ENCODE data around the gene CASK.

Gene CASK

DNA sequence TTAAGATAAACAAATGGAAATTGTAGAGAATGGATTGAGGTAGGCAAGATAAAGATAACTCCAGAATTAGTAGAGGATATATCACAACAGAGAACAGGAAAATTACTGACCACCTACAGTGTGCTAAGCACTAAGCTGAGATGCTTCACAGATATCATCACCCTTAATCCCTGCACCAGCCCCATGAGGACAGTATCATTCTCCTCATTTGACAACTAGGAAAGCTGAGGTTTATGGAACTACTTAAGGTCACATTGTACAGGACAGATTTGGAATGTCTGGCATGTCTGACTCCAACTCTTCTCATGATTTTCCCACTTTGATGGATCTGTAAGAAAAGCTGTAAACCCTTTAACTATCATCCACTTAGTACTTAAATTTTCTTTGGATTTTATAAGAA is 95.5 kb downstream of the CASK start:
- DNase-seq (ENCODE audit: low read depth): no peak

DNA sequence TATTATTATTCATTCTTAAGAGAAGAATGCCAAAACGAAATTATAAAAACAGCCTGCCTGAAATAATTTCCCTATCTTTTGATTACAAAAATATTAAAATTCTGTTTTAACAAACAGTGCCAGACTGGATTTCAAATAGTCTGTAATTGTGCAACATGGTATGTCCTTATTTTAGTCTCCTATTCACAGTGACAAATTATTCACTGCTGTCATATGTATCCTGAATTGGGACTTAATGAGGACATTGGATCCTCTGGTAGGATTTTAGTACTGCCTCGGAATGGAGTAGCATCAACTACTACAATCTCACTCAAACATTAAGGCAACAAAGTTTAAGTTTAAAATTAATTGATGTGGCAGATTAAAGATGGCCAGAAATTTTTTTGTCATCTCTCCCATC is 97.6 kb downstream of the CASK start:
- no peak for DNase-seq (ENCODE audit: low read depth)

DNA sequence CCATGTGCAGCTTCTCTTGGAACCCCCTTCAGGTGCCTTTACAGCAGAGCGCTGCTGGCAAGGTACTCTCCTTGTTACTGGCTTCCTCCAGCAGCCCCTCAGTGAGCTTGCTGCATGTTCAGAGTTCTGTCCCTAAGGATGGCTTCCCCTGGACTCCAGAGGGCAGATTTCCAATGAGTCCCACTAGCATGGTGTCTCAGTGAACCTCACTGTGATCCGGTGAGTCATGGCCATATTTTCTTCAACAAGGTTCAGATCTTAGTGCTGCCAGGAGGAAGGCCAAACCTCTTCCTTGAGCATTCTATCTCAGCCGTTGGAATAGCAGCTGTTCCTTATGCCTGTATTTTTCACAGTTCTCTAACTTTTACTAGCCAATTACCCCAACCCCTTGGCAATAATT is 98.8 kb downstream of the CASK start:
- no peak for DNase-seq (ENCODE audit: low read depth)

DNA sequence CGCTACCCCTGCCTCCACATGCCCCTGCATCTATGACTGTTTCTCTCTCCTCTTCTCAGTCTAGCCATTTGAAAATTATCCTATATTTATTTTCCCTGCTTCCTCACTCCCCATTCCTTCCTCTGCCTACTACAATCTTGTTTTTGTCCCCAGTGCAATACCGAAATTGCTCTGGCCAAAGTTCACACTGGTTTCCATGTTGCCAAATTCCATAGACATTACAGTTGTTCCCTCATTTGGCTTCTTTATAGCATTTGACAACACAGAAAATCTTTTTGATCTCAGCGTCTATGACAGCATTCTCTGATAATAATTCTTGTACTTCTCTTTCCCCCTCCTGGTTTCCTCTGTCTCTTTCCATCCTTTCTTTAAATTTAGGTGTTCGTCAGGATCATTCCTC is 100.0 kb downstream of the CASK start:
- no peak for DNase-seq (ENCODE audit: low read depth)

DNA sequence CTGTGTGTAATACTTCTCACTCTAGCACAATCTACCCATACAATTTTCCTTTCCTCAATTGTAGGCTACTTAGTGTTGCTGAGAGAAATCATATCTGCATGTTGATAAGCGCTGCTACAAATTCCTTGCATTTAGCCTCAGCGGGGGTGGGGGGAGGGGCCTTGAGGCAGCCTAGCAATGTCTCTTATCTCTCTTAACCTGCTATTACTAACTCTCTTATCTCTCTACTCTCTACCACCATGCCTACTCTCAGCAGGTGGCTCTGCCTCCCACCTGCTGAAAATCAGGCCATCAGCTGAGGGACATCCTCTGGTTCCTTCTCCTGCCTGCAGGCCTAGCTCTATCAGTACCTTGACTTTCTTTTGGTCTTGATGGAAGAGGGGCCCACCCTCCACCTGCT is 100.5 kb downstream of the CASK start:
- DNase-seq (ENCODE audit: low read depth): no peak

DNA sequence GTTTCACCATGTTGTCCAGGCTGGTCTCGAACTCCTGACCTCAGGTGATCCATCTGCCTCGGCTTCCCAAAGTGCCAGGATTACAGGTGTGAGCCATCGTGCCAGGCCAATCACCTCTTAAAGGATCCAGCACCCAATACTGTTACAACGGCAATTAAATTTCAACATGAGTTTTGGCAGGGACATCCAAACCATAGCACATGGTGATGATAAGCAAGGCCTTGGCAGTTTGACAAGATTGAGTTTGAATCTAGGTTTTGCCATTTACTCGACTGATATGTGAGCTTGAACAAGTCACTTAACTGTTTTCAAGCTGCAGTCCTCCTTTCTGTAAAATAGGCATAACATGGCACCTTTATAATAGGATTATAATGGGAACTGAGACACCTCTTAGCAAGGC is 115.3 kb downstream of the CASK start:
- DNase-seq (ENCODE audit: low read depth): no peak

DNA sequence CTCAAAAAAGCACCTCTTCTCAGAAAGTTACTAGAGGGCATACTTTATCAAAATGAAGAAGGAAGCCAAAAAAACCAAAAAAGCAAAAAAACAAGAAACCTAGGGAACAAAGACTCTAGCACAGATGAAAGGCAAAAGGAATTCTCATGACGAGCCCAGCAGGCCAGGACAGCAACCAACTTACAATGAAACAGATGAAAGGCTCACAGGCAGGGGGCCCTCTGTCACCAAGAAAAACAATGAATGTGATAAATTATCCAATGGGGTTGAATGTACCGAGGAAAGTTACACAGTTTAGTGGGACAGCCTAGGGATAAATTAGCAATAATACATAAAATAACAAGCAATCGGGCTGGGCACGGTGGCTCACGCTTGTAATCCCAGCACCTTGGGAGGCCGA is 120.4 kb downstream of the CASK start:
- no peak for DNase-seq (ENCODE audit: low read depth)

DNA sequence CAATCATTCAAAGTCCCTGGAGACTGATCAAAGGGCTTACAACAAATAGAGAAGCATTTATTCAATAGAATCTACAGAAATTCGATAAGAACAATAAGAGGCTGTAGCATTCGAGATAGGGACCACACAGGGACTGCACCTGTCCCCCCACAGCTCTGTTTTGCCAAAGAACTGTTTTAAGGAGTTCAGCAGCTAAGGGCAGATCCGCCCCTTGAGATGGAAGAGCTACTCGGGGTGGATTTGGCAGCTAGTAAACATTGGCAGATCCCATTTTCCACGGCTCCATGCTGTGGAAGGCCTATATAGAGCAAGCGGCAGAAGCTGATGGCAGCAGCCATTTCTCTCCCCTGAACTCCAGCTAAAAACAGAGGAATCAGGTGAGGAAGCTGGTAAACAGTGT is 123.7 kb downstream of the CASK start:
- DNase-seq (ENCODE audit: low read depth): no peak

DNA sequence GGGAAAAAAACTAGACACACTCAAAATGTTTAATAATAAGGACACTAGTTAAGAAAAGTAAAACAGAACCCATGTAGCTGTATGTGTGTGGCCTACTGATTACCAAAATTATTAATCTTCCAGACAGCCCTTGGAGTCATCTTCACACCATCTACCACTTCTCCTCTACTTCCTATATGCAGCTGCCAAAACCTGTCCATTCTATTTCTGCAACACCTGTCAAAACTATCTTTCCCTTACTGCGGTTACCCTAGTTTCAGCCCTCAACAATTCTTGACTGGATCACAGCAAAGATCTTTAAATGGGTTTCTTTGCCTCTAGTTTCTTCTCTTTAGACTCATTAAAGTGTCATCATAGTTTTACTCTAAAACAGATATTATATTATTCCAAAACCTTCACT is 126.8 kb downstream of the CASK start:
- DNase-seq (ENCODE audit: low read depth): no peak

DNA sequence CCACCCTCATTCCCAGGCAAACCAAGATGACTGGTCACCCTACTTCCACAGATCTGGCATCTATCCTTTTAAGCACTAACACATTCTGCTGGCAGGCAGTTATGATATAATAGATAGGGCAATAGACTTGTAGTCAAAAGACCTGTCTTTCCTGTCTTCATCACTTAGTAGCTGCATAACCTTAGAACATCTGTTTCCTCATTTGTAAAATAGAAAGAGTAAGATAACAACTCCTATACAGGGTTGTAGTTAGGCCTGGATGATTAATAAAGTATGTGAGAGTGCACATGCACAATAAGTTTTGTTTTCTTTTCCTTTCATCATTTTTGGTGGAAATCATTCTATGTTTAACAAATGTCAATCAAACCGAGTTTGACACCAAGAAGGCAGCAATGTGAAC is 127.3 kb downstream of the CASK start:
- no peak for DNase-seq (ENCODE audit: low read depth)

DNA sequence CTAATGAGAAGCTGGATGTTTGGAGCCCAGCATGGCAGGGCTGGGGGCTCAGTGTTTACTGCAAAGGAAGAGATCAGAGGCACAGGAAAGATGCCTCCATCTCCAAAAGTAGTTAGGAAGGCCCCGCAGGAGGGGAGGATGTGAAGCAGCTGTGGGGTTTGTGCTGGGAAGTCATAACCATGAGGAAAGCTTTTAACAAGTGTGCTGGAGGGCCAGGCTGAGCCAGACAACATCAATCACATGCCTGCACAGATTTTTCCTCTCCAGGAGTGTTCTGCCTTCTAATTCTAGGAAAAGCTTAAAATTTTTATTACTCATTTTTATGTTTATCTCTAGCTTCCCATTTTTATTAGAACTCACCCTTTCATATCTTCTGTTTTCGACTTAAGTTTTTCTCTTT is 134.0 kb downstream of the CASK start:
- no peak for DNase-seq (ENCODE audit: low read depth)

DNA sequence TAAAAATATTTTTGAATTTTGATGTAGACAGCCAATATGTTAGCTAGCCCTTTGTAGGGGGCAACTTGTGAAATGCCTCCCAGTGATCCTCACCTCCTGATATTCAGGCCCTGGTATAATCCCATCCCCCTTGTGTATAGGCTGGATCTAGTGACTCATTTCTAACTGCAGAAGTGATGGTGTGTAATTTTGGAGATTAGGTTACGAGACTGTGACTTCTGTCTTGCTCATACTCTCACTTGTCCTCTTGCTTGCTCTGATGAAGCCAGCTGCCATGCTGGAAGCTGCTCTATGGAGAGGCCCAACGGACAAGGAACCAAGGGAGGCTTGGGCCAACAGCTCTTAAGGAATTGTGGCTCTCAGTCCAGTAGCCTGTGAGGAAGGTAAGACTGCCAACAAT is 137.7 kb downstream of the CASK start:
- DNase-seq (ENCODE audit: low read depth): no peak

DNA sequence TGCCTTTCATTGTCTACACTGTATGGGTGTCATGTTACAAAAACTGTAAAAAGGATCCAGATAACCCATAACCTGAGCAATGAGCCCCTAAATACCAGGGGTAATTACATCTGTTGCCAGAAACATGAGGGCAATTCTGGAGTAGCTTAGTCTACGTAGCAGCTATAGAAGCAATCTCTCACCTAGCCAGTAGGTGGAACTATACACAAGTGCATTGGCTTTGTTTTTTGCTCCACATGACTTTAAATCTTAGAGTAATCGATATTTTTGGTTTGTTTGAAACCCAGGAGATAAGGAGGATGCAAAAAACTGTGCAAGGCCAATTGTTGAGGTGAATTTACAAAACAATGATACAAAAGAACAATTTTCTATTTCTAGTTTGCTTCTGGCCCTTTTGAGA is 141.9 kb downstream of the CASK start:
- no peak for DNase-seq (ENCODE audit: low read depth)

DNA sequence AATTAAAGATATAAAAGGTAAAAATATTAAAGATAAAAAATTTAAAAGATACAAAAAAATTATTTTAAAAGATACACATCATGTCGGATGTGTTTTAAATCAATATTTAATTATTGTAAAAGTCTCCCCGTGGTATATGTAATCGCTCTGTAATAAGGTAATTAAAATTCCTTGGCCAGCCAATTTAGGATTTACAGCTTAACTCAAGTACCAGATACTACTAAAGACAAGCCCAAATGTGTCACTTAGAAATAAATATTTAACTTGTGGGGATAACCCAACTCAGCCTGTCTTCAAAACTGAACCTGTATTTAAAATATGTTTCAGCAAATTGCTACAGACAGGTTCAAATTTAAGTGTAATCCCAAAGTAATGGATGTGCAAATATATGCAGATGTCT is 143.4 kb downstream of the CASK start:
- DNase-seq (ENCODE audit: low read depth): no peak

DNA sequence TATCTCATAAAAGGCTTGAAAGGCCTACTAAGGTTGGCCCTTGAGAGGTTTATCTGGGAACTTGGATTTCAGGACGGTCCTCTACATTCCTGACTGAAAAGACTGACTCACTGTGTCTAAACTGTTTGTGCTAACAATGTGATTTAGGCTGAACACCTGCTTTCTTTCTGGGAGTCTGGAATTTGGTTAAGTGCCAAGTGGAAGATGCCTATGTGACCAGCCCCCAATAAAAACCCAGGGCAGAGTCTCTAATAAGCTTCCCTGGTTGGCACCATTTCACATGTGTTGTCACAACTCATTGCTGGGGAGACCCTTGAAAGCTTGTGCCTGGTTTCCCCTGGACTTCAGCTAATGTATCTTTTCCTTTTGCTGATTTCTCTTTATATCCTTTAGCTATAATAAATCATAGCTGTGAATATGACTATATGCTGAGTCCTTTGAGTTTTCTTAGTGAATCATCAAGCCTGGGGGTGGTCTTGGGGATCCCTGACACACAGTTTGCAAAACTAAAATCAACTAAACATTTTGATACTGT is 144.3 kb downstream of the CASK start:
- no peak for DNase-seq (ENCODE audit: low read depth)

DNA sequence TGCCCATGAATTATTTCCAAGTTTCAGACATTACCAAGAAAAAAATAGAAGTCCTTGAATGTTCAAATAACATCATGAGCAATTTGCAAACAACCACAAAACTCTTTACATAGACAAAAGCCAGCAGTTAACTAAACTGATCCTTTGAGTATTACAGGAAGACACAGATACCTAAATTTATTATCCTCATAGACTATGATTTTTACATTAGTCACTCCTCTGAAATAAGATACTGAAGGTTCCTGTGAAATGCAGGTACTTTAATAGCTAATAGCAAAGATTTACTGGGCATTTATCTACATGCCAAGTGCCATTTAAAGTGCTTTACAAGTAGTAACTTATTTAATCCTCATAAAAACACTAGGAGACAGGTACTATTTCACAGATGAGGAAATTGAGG is 161.7 kb downstream of the CASK start:
- no peak for DNase-seq (ENCODE audit: low read depth)

DNA sequence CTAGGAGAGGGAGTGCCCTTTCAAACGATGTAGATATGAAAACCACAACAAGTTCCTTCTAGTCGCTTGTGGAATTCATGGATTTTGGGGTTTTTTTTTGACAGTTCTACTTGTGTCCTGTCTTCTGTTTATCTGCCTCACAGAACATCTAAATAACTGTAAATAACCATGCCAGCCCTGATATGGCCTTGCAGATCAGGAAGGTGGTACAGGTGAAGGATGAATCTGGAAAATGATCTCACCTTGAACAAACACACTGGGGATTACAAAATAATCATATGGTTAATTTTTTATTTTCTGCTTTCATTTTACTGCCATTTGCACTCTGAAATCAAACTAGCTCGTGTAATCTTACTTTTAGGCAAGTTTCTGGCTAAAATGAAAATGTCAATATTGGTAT is 162.2 kb downstream of the CASK start:
- no peak for DNase-seq (ENCODE audit: low read depth)

DNA sequence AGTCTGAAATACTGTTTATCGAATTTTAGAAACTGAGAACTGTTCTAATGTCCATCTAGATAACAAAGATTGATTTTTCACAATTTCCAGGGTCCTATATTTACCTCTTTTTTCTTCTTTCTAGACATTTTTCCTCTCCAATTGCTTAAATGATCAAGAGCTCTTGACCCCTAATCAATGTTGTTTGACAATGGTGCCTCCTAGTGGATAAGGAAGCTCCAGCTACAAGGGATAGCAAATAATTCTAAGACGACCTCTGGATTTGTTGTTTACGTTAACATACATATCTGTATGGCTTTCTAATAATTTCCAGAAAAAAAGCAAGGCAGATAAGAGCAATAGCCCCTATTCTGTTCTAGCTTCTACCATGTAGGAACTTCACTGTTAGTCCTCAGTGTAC is 163.5 kb downstream of the CASK start:
- DNase-seq (ENCODE audit: low read depth): no peak

DNA sequence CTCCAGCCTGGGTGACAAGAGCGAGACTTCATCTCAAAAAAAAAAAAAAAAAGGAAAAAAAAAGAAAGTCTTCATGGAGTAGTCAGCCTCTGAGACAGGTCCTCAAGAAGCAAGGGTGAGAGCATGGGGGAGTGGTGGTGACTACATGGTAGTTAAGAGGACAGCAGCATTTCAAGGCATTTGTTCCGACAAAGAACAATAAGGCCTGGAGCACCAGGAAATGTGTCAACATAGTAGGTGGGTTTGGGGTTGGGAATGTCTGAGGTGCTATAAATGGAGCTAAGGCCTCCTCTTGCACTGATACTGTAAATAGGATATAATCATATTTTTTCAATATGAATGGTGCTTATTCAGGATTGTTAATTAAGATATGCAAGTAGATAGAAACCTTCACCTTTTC is 165.0 kb downstream of the CASK start:
- DNase-seq (ENCODE audit: low read depth): no peak

DNA sequence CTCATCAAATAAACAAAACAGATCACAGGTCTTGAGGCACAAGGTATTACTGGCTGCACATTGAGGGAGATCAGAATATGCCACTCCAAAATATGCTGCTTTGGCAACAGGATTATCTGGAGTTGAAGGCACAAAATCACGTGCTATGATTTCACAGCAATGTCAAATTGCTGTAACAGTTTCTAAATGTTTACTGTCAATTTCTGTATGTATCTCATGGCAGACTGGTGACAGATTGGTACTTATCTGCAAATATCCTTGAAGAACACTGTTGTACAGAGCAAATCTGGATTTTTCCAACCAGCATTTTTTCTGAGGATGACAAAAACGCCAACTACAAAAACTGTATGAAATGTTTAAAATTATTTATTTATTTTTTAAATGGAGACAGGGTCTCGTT is 172.6 kb downstream of the CASK start:
- DNase-seq (ENCODE audit: low read depth): no peak

DNA sequence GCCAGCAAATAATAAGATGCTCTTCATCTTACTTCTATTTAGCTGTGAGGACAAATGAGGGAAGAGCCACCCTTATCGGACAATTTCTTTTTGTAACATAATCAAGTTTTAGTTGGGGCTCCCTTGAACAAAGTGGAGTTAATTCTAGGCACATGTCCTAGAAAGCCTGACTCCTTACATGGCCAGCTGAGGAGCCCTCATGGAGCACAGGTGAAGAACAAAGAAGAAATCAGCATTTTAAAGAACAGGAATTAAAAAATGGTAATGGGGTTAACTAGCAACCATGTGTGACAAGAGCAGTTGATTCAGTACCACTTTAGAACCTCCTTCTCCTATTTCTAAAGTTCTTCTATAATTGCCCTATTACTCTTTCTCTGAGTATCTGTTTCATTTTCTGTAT is 183.5 kb downstream of the CASK start:
- no peak for DNase-seq (ENCODE audit: low read depth)

DNA sequence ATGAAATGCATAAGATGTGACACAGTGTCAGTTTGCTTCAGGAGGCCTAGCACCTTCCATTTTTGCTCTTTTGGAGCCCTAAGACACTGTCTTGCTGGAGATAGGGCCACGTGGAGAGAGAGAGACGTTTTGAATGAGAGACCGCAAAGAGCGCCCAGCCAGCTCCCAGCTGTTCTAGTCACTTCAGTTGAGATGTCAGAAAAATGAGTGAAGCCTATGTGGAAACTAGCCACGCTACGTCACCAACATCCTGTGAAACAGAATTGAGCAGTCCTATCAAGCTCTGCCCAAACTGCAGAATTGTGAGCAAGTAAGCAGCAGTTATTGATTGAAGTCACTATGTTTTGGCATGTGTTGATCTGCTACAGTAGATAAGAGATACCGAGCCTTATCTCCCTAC is 186.3 kb downstream of the CASK start:
- DNase-seq (ENCODE audit: low read depth): no peak

DNA sequence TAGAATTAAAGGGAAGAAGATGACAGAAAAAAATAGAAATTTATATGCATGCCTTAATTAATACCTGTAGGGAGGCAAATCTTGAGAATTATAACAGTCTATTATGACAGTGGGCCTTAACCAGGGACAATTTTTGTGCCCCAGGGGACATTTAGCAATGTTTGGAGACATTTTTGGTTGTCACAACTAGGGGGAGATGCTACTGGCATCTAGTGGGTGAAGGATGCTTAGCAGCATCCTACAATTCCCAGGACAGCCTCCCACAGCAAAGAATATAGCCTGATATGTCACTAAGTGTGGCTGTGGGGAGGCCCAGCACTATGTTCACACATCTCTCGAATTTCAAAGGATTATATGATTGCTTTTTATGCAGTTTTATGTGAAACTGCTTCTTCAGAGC is 188.8 kb downstream of the CASK start:
- no peak for DNase-seq (ENCODE audit: low read depth)

DNA sequence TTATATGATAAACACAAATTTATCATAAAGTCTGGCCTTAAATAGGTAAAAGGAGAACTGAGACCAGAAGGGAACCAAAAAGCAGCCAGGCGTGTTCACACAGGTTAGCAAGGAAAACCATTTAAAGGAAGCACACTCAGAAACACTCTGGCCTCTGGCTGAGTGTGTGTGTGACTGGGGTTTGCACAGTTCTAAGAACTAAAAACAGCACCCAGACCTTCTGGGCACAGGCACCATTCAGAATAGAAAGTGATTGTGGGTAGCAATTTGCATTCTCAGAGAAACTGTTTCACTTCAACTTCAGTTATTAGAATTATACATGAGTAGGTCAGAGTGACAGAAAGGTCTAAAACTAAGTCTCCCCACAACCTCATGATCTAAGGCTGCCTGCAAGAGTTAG is 189.4 kb downstream of the CASK start:
- no peak for DNase-seq (ENCODE audit: low read depth)

DNA sequence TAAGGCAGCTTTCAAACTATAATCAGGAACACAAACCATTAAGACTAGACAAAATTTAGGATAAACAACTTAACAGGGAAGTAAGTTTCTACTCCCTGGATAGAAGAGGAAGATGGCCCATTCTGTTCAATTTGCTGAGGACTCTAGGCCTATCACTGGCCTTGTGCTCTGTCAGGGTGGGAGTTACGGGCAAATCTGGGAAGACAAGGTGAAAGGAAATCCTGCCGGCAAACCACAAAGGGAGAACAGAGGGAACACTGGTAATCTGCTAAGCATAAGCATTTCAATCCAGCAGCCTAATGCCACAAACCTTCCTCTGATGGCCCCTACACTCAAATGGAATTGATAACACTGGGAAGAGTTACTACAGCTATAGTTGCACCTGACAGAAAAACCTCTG is 191.1 kb downstream of the CASK start:
- no peak for DNase-seq (ENCODE audit: low read depth)

Data from activated T-helper 9 cell treated with anti-CD3 and anti-CD28 coated beads, Interleukin-2, amount 50 U/mL, for 16 hours (primary cell).